Measurements from ENCODE around the gene KRTAP10-7. TPM values are rescaled to one million over a fixed set of nuclear protein-coding genes. Genes with fewer than 3 reads are reported as not detected.

Gene KRTAP10-7
- total and polyA plus RNA-seq, 9 of the 15 experiments (the other 6 are each of a cell fraction or from before 2014, with no cell fraction given): not detected

- Histone ChIP-seq H3K27me3 (ENCODE audit: control insufficient read depth in 2 of 2, insufficient read depth in 2 of 2, low read length in 2 of 2) (peaks cover 9 to 43% of the 10 kb centered on the region in 2 experiments; a peak in 4 of 5 replicates), H4K20me1 (replicated peaks; ENCODE audit: control insufficient read depth, insufficient read depth, low read length) (no peaks in the 10 kb centered on the region), H3K9me1 (ENCODE audit: control insufficient read depth, insufficient read depth, low read length) (no peaks in the 10 kb centered on the region), H3K9me3 (replicated peaks; ENCODE audit: control insufficient read depth, insufficient read depth, low read depth, low read length) (no peaks in the 10 kb centered on the region; the same call in 1 of the 2 replicates), H3K4me3 (no peak overlapping the region), H3K79me2 (ENCODE audit: control insufficient read depth, insufficient read depth, low read length) (no peaks in the 10 kb centered on the region), H3K4me1 (replicated peaks in 1 of 2; ENCODE audit: control insufficient read depth in 2 of 2, insufficient read depth in 2 of 2, low read length in 2 of 2) (peaks cover 0 to 16% of the 10 kb centered on the region in 2 experiments; a peak in 1 of 5 replicates), H2AFZ (ENCODE audit: low read depth, low read length) (no peak overlapping the region), H3K4me2 (ENCODE audit: insufficient read depth, low read length) (no peak overlapping the region), H3K27ac (ENCODE audit: extremely low read depth, low read depth, low read length) (no peak overlapping the region), H3K9ac (ENCODE audit: insufficient read depth in 1 of 2, low read depth in 2 of 2, low read length in 2 of 2) (no peak overlapping the region), H3K36me3 (ENCODE audit: control insufficient read depth, insufficient read depth, low read length) (no peaks in the 10 kb centered on the region)
- TF ChIP-seq BCOR (IDR thresholded peaks at IDR 0.05): no peak
- no peak for TF ChIP-seq MEIS2 (IDR thresholded peaks at IDR 0.05; ENCODE audit: partially characterized antibody)
- no peak for TF ChIP-seq ZFPM2 (CRISPR knock-in tag; IDR thresholded peaks at IDR 0.05)
- TF ChIP-seq ZNF436 (CRISPR knock-in tag; IDR thresholded peaks at IDR 0.05): no peak
- no peak for TF ChIP-seq CHD2 (IDR thresholded peaks at IDR 0.05; ENCODE audit: low read depth, low read length)
- no peak for TF ChIP-seq ZNF717 (CRISPR knock-in tag; IDR thresholded peaks at IDR 0.05)
- TF ChIP-seq HSF4 (CRISPR knock-in tag; IDR thresholded peaks at IDR 0.05; ENCODE audit: borderline replicate concordance): no peak
- in situ Hi-C loops (cut with MboI) (no loop called here), intact Hi-C loops (cut with micrococcal nuclease) (no loop called here)
- FAIRE-seq (no peak), ATAC-seq (no peak), DNase-seq (ENCODE audit: extremely low read depth in 1 of 4, low spot score in 3 of 4) (no peak)
- ChIA-PET POLR2A (no interaction called here), CTCF (ENCODE audit: low intra/inter-chr PET ratio) (no interaction called here)
- BruUV-seq (replicated peaks): no TSS peak
- 0% methylated on average over 17 of the region's 17 CpGs for WGBS (ENCODE audit: insufficient coverage, low coverage, missing lambda C conversion rate)
Observed at GRCh38 chr21:44603109-44603875, 2.9 kb downstream of the KRTAP10-7 start.
